HL-60 (cell line): ENCODE measurements around the gene GAK.

Source experiments
- GABPA ChIP-seq: IDR thresholded peaks from 2 replicates; pipeline ENCODE4 v1.6.1; 2012; ENCODE audit warnings: low read depth
- POLR2AphosphoS5 ChIP-seq: IDR thresholded peaks from 2 replicates; pipeline ENCODE4 v1.6.1; 2012; ENCODE audit warnings: low read depth
- TF ChIP-seq, protein P1 (sequence below): IDR thresholded peaks from one replicate; pipeline ENCODE4 v1.5.1; 2011; ENCODE audit warnings: low read length, control low read depth, inconsistent platforms; ENCODE audit not compliant: insufficient read depth
- TF ChIP-seq, protein P2 (sequence below): IDR thresholded peaks from 2 replicates; pipeline ENCODE4 v1.6.1; 2012; ENCODE audit warnings: low read depth; ENCODE audit not compliant: insufficient replicate concordance

DNA sequence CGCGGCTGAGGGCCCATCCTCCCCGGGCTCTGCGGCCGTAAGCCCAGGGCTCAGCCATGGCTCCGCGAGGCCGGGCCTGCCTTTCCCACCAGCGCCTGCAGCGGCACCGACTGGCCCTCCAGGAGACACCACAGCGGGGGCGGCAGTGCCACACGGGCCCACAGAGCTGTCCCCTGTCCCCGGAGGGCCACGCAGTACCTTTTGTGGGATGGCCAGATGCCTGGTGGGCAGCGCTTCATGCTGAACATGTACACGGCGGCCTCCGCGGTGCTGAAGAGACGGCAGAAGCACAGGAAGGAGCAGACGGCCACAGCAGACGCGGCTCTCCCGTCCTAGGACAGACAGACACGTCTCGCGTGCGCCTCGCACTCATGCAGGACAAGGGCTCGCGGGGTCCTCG lies 50.4 kb downstream of the GAK start:
- TF ChIP-seq, protein P1, sequence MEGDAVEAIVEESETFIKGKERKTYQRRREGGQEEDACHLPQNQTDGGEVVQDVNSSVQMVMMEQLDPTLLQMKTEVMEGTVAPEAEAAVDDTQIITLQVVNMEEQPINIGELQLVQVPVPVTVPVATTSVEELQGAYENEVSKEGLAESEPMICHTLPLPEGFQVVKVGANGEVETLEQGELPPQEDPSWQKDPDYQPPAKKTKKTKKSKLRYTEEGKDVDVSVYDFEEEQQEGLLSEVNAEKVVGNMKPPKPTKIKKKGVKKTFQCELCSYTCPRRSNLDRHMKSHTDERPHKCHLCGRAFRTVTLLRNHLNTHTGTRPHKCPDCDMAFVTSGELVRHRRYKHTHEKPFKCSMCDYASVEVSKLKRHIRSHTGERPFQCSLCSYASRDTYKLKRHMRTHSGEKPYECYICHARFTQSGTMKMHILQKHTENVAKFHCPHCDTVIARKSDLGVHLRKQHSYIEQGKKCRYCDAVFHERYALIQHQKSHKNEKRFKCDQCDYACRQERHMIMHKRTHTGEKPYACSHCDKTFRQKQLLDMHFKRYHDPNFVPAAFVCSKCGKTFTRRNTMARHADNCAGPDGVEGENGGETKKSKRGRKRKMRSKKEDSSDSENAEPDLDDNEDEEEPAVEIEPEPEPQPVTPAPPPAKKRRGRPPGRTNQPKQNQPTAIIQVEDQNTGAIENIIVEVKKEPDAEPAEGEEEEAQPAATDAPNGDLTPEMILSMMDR = no peak
- no peak for TF ChIP-seq POLR2AphosphoS5
- TF ChIP-seq, protein P2, sequence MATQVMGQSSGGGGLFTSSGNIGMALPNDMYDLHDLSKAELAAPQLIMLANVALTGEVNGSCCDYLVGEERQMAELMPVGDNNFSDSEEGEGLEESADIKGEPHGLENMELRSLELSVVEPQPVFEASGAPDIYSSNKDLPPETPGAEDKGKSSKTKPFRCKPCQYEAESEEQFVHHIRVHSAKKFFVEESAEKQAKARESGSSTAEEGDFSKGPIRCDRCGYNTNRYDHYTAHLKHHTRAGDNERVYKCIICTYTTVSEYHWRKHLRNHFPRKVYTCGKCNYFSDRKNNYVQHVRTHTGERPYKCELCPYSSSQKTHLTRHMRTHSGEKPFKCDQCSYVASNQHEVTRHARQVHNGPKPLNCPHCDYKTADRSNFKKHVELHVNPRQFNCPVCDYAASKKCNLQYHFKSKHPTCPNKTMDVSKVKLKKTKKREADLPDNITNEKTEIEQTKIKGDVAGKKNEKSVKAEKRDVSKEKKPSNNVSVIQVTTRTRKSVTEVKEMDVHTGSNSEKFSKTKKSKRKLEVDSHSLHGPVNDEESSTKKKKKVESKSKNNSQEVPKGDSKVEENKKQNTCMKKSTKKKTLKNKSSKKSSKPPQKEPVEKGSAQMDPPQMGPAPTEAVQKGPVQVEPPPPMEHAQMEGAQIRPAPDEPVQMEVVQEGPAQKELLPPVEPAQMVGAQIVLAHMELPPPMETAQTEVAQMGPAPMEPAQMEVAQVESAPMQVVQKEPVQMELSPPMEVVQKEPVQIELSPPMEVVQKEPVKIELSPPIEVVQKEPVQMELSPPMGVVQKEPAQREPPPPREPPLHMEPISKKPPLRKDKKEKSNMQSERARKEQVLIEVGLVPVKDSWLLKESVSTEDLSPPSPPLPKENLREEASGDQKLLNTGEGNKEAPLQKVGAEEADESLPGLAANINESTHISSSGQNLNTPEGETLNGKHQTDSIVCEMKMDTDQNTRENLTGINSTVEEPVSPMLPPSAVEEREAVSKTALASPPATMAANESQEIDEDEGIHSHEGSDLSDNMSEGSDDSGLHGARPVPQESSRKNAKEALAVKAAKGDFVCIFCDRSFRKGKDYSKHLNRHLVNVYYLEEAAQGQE = no peak
- no peak for TF ChIP-seq GABPA
